HUES6 (cell line): ENCODE data around the gene SP140L.
"Not testable (repeated sequence)": the region's sequence is repeated elsewhere in the genome, so short reads cannot be mapped to it uniquely, and the experiment has no call there.

Experiments
- H3K27ac ChIP-seq: 2 replicates; pipeline ENCODE4 v1.7.0; 2013; ENCODE audit warnings: low read depth, mild to moderate bottlenecking, low read length, inconsistent platforms
- H3K27me3 ChIP-seq: 2 replicates; pipeline ENCODE4 v1.6.1; 2013; ENCODE audit warnings: low read length; ENCODE audit not compliant: control insufficient read depth, insufficient read depth
- H3K36me3 ChIP-seq: 2 replicates; pipeline ENCODE4 v1.6.1; 2013; ENCODE audit warnings: low read length; ENCODE audit not compliant: control insufficient read depth, insufficient read depth
- H3K4me1 ChIP-seq: 2 replicates; pipeline ENCODE4 v1.6.1; 2013; ENCODE audit warnings: low read length; ENCODE audit not compliant: control insufficient read depth, insufficient read depth
- H3K4me3 ChIP-seq: 2 replicates; pipeline ENCODE4 v1.5.1; 2013; ENCODE audit warnings: low read depth, low read length
- H3K9ac ChIP-seq: one replicate; pipeline ENCODE4 v1.6.1; 2013; ENCODE audit warnings: mild to moderate bottlenecking, low read length
- H3K9me3 ChIP-seq: 2 replicates; pipeline ENCODE4 v1.6.1; 2013; ENCODE audit warnings: low read depth, low read length; ENCODE audit not compliant: control insufficient read depth, insufficient read depth

SP140L gene

DNA sequence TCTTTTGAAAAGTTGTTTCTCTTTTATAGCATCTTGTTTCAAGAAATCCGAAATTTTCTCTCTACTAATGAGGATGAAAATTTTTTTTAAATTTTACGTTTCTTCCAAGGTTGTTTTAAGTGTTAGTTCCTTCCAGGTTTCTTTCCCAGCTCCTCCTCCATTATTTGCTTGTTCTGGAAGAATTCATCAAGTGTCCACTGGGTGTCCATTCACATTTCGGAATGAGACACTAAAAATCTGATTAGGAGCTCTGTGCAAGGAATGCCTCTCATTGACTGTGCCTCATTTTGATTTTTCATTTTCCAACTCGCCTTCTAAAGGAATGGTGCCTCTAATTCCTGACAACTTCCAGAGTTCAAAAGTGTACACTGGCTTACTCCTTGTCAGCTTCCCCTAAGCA lies 95.2 kb downstream of the SP140L start:
- H3K4me1 ChIP-seq, result no peaks in the 10 kb centered on the region
- no peaks in the 10 kb centered on the region for H3K27me3 ChIP-seq
- no peak overlapping the region for H3K4me3 ChIP-seq
- H3K36me3 ChIP-seq, result no peaks in the 10 kb centered on the region
- H3K9me3 ChIP-seq, result no peaks in the 10 kb centered on the region
- no peak overlapping the region for H3K9ac ChIP-seq
- no peak overlapping the region for H3K27ac ChIP-seq

DNA sequence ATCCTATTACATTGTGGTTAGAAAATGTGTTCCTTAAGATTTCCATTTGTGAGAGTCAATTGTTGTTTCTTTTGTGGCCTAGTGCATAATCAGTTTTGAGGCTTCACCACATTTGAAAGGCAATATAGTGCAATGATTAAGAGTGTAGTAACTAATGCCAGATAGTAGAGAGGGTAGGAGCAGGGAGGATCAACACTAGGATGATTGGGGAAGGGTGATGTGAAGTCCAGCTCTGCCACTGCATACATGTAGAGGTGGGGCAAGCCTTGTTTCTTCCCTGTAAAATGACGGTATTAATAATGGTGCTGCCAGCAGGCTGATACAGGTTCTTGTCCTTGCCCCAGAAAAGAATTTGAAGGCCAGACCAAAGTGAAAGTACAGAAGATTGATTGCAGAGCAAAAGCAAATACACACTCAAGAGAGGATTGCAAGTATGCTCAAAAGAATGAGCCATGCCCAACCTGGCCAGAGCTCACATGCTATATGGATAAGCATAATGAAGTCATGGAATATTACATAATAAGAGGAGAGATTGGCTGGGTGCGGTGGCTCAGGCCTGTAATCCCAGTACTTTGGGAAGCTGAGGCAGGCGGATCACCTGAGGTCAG lies 97.0 kb downstream of the SP140L start:
- no peak overlapping the region for H3K4me3 ChIP-seq
- no peaks in the 10 kb centered on the region for H3K27me3 ChIP-seq
- H3K9ac ChIP-seq, result no peak overlapping the region
- no peaks in the 10 kb centered on the region for H3K9me3 ChIP-seq
- H3K4me1 ChIP-seq, result no peaks in the 10 kb centered on the region
- no peak overlapping the region for H3K27ac ChIP-seq
- H3K36me3 ChIP-seq, result no peaks in the 10 kb centered on the region

DNA sequence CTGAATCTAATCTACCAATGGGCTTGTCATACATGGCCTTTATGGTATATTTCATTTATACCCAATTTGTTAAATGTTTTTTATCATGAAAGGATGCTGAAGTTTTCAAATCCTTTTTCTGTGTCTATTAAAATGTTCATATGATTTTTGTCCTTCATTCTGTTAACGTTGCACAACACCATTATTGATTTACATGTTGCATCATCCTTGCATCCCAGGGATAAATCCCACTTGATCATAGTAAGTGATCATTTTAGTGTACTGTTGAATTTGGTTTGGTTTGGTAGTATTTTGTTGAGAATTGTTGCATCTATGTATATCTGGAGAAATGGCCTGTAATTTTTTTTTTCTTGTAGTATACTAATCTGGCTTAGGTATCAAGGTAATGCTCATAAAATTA lies 98.4 kb downstream of the SP140L start:
- H3K9me3 ChIP-seq, result peaks cover 5% of the 10 kb centered on the region
- H3K36me3 ChIP-seq, result no peaks in the 10 kb centered on the region
- no peak overlapping the region for H3K27ac ChIP-seq
- H3K27me3 ChIP-seq, result no peaks in the 10 kb centered on the region
- no peak overlapping the region for H3K4me3 ChIP-seq
- H3K9ac ChIP-seq, result no peak overlapping the region
- H3K4me1 ChIP-seq, result no peaks in the 10 kb centered on the region

DNA sequence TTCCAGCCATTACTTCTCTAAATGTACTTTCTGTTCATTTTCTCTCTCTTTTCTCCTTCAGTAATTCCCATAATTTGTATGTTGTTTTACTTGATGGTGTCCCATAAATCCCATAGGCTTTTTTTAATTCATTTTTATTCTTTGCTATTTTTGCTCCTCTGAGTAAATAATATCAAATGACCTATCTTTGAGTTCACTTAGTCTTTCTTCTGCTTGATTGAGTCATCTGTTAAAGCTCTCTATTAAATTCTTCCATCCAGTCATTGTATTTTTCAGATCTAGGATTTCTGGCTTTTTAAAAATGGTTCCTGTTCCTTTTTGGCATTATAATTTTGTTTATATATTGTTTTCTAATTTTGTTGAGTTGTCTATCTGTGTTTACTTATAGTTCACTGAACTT lies 102.5 kb downstream of the SP140L start:
- Histone ChIP-seq H3K27ac (no peak overlapping the region), H3K9me3 (peaks cover 9% of the 10 kb centered on the region), H3K36me3 (no peaks in the 10 kb centered on the region), H3K9ac (no peak overlapping the region), H3K27me3 (no peaks in the 10 kb centered on the region), H3K4me1 (no peaks in the 10 kb centered on the region), H3K4me3 (no peak overlapping the region)

DNA sequence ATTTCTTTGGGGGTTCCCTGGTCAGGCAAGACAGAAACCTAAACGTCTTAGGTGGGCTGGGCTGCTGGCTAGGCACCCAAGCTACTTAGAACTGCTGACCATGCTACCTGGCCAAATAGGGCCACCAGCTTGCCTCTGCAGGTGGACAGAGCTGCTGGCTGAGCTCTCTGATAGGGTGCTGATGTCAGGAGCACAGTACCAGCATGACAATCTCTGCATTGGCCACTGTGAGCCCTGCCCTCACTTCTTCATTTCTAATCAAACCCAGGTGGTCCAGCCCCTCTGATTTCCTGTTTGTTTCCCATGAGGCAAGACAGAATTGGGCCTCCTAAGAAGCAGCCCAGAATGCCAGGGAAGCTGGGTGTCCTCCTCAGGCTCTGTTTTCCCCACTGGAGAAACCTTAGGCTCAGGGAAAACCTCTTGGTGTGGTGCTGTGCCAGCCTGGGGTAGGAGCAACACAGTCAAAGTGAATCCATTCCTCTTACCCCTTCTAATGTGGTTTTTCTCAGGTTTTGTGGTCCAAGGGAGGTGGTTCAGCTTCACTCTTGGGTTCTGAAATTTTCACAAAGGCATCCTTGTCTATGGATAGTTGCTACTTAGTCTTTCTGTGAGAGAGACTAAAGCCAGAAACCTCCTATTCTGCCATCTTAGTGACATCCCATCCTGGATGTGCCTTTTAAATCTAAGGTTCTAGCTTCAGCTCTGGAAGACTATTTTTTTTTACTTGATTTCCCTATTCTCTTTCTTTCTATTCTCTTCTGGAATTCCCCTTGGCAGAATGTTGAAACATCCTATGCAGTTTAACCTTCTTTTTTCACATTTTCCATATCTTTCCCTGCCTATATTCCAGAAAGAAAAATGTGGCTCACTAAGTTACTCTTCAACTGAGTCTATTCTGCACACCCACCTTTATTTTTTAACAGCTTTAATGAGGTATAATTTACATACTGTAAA lies 104.2 kb downstream of the SP140L start:
- Histone ChIP-seq H3K27ac (no peak overlapping the region), H3K4me1 (no peaks in the 10 kb centered on the region), H3K36me3 (no peaks in the 10 kb centered on the region), H3K9me3 (peaks cover 11% of the 10 kb centered on the region), H3K27me3 (no peaks in the 10 kb centered on the region), H3K4me3 (no peak overlapping the region), H3K9ac (no peak overlapping the region)

DNA sequence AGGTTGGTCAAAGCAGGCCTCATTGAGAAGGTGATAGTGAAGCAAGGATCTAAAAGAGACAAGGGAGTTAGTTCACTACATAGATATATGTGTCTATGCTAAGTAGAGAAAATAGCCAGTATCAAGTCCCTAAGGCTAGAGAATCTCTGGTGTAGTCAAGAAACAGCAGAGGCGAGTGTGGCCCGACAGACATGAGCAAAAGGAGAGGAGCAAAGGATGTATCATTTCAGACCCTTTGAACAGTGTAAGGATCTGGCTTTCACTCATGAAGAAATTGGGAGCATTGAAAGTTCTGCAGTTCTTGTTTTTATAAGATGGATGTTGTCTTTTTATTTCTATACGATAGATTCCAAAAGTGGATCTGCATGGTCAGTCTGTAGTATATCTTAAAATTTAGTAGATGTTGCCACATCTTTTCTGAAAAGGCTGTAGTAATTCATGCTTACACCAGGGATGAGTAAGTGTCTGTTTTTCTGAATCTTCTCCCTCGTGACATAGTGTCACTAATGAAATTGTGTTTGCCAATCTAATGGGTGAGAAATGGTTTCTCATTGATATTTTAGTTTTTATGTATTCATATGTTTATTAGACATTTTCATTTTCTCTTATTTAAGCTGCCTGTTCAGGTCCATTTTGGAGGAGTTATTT lies 107.8 kb downstream of the SP140L start:
- Histone ChIP-seq H3K36me3 (no peaks in the 10 kb centered on the region), H3K9ac (no peak overlapping the region), H3K27me3 (no peaks in the 10 kb centered on the region), H3K4me1 (no peaks in the 10 kb centered on the region), H3K27ac (no peak overlapping the region), H3K4me3 (no peak overlapping the region), H3K9me3 (peaks cover 12% of the 10 kb centered on the region)

DNA sequence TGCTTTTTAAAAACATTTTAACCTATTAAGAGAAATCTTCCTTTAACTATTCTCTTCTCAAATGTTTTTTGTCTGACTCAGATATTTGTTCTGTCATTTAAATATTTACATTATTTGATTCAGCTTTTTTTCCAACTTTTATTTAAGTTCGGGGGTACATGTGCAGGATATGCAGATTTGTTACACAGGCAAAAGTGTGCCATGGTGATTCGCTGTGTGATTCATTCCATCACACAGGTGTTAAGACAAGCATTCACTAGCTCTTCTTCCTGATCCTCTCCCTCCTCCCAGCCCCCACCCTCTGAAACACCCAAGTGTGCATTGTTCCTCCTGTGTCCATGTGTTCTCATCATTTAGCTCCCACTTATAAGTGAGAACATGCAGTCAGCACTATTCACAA lies 108.4 kb downstream of the SP140L start:
- Histone ChIP-seq H3K4me1 (no peaks in the 10 kb centered on the region), H3K27me3 (no peaks in the 10 kb centered on the region), H3K4me3 (no peak overlapping the region), H3K27ac (no peak overlapping the region), H3K36me3 (no peaks in the 10 kb centered on the region), H3K9ac (no peak overlapping the region), H3K9me3 (peaks cover 7% of the 10 kb centered on the region)

DNA sequence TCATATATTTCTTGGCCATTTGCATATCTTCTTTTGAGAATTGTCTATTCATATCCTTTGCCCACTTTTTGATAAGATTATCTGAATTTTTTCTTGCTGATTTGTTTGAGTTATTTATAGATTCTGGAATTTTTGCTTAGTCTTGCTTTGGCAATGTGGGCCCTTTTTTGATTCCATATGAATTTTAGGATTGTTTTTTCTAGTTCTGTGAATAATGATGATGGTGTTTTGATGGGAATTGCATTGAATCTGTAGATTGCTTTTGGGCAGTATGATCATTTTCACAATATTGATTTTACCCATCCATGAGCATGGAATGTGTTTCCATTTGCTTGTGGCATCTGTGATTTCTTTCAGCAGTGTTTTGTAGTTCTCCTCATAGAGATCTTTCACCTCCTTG lies 112.1 kb downstream of the SP140L start:
- not testable (repeated sequence) for H3K36me3 ChIP-seq, H3K4me3 ChIP-seq, H3K9ac ChIP-seq, H3K27ac ChIP-seq, H3K27me3 ChIP-seq, H3K9me3 ChIP-seq, H3K4me1 ChIP-seq

DNA sequence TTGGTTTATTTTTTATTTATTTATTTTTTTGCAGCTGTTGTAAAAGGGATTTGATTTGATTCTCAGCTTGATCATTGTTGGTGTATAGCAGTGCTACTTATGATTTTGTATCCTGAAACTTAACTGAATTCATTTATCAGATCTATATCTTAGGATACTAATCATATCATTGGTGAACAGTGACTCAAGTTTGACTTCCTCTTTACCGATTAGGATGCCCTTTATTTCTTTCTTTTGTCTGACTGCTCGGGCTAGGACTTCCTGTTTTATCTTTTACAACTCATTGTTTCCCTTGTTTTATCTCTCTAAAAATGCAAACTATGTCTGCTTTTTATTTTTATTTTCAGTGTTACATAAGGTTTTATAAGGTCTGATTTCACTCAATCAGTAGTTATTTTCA lies 112.6 kb downstream of the SP140L start:
- Histone ChIP-seq H3K9me3 (peaks cover 4% of the 10 kb centered on the region), H3K4me3 (no peak overlapping the region), H3K27ac (no peak overlapping the region), H3K27me3 (no peaks in the 10 kb centered on the region), H3K36me3 (no peaks in the 10 kb centered on the region), H3K9ac (no peak overlapping the region), H3K4me1 (no peaks in the 10 kb centered on the region)

DNA sequence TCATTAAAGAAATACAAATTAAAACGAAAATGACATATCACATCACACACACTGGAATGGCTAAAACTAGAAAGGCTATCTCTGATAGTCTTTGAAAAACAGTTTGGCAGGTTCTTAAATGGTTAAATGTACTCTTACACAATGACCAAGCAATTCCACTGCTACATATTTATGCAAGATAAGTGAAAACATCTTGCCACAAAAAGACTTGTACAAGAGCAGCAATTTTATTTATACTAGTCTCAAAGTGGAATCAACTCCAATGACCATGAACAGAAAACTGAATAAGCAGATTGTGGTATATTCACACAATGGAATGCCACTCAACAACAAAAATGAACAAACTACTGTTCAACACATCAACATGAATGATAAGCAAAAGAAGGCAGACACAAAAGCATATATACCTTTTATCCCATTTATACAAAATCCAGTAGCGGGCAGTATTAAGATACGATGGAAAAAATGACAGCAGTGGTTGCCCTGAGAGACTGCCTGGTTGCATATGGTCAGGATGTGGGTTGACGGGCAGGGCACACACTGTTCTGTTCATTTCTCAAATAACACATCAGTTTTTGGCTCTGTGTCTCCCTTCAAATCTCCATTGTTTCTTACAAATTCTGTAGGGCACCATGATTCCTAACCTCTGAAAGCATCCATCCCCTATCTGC lies 114.4 kb downstream of the SP140L start:
- Histone ChIP-seq H3K4me1 (no peaks in the 10 kb centered on the region), H3K9ac (no peak overlapping the region)

DNA sequence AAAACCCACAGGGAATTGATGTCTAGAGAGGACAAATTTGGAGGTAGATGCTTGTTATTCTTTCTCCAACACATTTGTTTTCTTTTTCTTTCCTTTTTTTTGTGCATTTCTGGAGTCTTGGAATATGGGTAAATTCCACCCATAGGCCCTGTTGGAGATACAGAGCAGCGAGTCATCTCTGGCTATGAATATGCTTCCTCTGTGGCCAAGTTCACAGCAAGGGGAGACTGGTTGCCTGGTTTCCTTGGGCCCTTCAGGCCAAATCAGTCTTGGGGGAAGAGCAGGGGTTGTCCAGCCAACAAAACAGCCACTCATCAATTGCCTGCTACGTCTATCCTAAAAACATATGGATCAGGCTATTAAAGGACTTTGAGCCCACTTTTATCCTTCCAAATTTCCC lies 116.5 kb downstream of the SP140L start:
- Histone ChIP-seq H3K9me3 (no peaks in the 10 kb centered on the region), H3K36me3 (no peaks in the 10 kb centered on the region), H3K9ac (no peak overlapping the region), H3K27me3 (no peaks in the 10 kb centered on the region), H3K4me1 (no peaks in the 10 kb centered on the region), H3K4me3 (no peak overlapping the region), H3K27ac (no peak overlapping the region)

More for the DNA sequence above, 114.4 kb downstream of the SP140L start:
- peaks cover under 1% of the 10 kb centered on the region; the same call in 1 of the 2 replicates for H3K9me3 ChIP-seq
- H3K27me3 ChIP-seq, result no peaks in the 10 kb centered on the region
- no peak overlapping the region for H3K4me3 ChIP-seq
- no peak overlapping the region for H3K27ac ChIP-seq
- no peaks in the 10 kb centered on the region for H3K36me3 ChIP-seq
